GM12864 (cell line): Measurements from ENCODE around the gene PHOSPHO1.

ENCODE experiments used
- DNase-seq: peaks from one replicate; pipeline ENCODE4 v3.0.0-alpha.2; 2011; ENCODE audit warnings: low read depth
- H3K4me3 ChIP-seq: 2 replicates; pipeline ENCODE4 v1.5.1; 2011; ENCODE audit warnings: mild to moderate bottlenecking, low read depth, low read length, control low read depth
- TF ChIP-seq, protein P1 (sequence below): IDR thresholded peaks from 2 replicates; pipeline ENCODE4 v1.5.1; 2011; ENCODE audit warnings: low read depth, mild to moderate bottlenecking, moderate library complexity, low read length, control low read depth, inconsistent platforms; ENCODE audit errors: missing control alignments

PHOSPHO1 gene

DNA sequence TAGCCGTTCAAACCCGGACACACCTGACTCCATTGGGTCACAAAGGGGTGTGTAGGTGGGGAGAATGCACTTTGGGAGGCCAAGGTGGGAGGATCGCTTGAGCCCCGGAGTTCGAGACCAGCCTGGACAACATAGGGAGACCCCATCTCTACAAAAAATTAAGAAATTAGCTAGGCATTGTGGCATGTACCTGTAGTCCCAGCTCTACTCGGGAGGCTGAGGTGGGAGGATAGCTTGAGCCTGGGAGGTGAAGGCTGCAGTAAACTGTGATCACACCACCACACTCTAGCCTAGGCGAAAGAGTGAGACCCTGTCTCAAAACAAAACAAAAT is 942 bp upstream of the PHOSPHO1 start:
- TF ChIP-seq, protein P1, sequence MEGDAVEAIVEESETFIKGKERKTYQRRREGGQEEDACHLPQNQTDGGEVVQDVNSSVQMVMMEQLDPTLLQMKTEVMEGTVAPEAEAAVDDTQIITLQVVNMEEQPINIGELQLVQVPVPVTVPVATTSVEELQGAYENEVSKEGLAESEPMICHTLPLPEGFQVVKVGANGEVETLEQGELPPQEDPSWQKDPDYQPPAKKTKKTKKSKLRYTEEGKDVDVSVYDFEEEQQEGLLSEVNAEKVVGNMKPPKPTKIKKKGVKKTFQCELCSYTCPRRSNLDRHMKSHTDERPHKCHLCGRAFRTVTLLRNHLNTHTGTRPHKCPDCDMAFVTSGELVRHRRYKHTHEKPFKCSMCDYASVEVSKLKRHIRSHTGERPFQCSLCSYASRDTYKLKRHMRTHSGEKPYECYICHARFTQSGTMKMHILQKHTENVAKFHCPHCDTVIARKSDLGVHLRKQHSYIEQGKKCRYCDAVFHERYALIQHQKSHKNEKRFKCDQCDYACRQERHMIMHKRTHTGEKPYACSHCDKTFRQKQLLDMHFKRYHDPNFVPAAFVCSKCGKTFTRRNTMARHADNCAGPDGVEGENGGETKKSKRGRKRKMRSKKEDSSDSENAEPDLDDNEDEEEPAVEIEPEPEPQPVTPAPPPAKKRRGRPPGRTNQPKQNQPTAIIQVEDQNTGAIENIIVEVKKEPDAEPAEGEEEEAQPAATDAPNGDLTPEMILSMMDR: no peak
- peak overlapping the region; percentile 84; the same call in 1 of the 2 replicates for H3K4me3 ChIP-seq

DNA sequence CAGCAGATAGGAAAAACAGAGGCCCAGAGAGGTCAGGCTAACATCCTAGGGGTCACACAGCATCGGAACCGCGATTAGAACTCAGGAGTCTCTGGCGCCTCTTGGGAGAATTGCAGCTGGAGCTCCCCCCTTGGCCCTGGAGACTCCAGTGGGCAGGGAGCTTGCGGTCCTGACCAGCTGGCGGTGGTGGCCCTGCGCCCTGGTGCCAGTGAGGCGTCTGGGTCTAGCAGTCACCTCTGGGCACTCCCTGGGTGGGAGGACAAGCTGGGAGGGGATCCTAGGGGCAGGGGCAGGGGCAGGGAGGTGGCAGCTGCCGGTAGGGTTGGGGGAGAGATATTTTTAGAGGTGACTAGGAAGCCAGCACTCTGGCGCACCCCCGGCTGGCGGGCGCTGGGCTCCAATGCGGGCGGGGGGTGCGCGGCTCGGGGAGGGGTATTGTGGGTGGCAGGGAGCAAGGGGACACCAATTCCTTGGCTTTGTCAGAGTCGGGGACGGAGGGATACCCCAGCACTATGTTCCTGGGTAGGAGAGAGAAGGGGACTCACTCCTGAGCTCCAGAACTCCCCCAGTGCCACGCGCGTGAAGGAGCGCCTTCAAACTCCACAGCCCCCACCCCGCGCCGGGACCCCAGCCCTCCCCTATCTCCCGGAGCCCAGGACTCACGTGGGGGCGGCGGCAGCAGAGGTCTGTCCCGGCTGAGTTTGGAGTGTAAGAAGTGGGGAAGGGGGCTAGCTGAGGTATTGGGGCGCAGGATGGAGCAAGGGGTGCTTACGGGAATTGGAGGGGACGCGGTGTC is 584 bp downstream of the PHOSPHO1 start:
- no peak for DNase-seq
- TF ChIP-seq, protein P1: no peak
- peak overlapping the region; percentile 84 for H3K4me3 ChIP-seq

More for the DNA sequence above, 942 bp upstream of the PHOSPHO1 start:
- DNase-seq: no peak

DNA sequence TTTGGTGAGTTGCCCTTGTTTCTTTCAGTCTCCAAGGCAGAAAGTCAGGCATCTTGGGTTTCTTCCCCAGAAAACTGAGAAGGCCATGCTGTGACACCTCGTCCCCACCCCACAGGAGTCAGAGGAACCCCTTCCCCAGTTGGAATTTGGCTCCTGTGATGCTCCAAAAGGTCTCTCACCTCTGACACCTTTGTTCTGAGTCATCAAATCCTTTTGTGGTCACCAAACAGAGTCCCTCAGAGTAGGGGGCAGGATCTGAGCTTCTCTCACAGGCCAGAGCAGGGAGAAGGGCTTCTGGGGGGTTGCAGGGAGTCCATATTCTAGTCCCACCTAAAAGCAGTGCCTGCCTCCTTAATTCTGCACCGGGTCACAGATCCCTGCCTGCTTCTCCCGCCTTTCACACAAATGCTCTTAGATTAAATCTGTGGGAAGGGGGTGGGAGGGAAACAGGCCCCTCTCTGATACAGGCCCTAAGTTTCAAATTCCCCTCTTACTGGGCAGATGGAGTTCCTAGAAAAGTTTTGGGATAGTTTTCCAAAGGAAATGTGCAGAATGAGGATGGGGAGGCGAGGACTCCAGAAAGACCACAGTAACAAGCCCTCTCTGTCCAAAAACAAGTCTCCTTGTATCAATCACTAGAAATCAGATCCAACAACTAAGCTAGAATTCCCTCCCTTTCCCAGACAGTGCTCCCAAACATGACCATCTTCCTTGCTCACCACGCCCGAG is 1.3 kb downstream of the PHOSPHO1 start:
- no peak overlapping the region for H3K4me3 ChIP-seq
- DNase-seq: no peak
- TF ChIP-seq, protein P1: no peak

DNA sequence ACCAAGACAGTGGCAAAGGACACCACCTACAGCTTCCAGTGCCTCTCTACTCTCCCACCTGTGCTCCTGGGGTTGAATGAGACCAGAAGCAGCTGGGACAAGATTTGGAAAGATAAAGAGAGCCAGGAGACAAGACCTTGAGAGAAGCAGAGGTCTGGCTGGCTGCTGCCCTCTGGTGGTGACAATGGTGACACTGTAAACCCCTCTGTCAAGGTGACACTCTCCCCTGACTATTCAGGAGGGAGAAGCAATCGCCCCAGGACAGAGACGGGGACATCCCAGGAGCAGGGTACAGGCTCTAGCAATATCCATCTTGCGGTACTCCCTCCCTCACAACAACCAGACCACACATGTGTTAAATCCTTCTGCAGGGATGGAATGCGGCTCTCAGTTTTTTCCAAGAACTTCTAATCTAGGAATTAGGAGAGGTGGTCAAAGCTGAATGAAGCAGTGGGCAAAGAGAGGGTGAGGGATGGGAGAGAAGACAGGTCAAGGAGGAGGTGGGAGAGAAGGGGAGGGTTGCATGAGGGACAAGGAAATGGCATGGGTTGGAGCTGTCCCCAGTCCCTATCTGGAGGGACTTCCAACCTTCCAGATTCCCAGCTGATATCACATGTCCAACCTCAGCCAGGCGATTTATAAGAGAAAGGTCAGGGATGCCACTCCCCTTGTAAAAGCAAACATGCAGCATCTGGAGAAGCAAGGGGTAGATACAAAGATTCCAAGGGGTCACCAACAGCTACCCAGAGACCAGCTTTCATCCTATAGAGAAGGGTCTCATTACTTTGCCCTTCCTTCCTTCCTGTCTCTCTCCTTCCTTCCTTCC is 2.9 kb downstream of the PHOSPHO1 start:
- no peak overlapping the region for H3K4me3 ChIP-seq
- TF ChIP-seq, protein P1: peak; percentile 97
- peak; percentile 52 for DNase-seq

DNA sequence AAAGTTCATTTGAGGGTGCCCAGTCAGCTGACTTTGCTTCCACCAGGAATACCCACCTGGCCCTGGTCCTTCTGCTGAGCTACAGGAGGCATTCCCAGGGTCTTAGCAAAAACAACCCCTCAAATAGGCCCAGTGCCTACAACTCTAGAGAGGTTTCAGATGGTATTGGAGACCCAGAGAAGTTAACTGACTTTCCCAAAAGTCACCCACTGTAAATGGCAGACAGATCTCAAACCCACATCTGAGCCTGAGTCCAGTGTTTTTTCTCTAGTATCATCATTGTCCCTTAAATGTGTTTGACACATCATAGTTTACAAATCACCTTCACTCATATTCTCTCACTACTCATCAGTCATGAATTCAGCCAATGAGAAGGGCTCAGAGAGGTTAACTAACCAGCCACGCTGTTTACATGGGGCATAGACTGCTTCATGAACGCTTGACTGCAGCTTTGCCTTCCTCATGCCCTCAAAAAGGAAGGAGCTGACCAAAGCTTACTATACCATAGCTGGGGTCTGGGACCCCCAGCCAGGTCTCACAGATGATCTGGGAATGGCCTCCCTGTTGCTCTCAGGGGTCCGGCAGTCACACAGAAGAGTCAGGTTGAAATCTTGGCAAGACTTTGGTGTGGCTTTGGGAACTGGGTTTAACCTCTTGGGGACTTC is 3.7 kb downstream of the PHOSPHO1 start:
- no peak for DNase-seq
- TF ChIP-seq, protein P1: no peak
- H3K4me3 ChIP-seq: no peak overlapping the region

DNA sequence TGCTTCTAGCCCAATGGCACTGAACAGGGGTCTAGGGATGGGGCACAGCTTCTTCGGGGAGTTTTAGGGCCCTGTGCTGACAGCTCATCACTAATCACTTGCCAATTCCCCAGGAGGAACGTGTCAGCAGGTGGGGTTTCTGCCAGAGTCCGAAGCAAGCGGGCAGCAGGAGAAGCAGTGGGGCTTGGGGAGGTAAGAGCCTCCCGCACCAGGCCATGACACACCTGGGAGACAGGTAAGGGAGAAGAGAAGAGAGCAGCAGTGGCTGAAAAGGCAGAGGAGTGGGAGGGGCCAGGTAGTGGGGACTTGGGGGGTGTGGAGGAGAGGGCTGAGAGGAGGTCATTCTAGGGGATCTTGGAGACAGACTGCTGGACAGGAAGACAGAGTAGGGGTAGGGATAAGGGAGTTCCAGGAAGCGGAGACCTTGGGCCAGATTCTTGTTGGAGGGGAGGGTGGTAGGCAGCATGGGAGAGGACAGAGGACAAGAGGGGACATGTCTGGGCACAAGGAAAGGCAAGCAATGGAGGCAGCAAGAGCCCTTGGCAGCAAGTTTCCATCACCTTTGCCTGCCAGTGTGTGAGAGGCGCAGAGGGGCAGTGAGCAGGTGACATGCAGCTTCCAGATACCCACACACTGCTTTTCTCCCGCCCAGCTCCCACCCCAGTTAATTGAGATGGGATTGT is 4.9 kb downstream of the PHOSPHO1 start:
- TF ChIP-seq, protein P1: no peak
- no peak overlapping the region for H3K4me3 ChIP-seq
- no peak for DNase-seq
